ENCODE data around the gene PGAM1.
A peak's percentile ranks its signal among the peaks of the same experiment; 100 is the strongest.

The PGAM1 gene

DNA sequence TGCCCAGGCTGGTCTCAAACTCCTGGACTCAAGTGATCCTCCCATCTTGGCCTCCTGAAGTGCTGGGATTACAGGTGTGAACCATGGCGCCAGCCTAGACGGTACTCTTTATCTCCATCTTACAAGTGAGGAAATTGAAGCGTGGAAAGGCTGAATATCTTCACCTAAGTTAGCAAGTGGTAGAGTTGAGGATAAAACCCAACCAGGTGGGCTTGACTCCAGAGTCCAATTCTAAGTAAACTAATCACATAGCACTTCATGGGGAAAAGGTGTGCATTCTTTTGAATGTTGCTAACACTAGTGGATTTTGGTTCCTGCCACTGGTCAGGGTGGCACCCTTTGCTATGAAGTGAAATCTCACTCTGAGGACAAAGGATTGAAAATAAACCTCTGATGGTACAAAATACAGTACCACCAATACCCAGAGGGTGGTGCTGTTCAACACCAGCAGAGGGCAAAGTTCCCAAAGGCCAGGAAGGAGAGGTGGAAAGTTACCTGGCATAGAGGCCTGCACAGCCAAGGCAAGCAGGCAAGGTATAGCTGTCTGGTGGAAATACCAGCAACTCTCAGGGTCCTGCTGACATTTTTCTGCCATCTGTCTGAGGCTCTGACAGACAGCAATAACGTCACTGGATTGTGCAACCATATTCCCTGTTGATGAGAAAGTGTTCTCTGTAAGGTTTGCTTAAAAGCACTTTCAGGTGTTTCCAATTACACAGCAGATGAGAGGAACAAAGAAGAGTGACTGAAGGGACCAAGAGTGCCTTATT lies 37.6 kb downstream of the PGAM1 start:
- no peak overlapping the region for H3K27ac ChIP-seq (ENCODE audit: low read depth, low read length)
- TF ChIP-seq, protein P1, sequence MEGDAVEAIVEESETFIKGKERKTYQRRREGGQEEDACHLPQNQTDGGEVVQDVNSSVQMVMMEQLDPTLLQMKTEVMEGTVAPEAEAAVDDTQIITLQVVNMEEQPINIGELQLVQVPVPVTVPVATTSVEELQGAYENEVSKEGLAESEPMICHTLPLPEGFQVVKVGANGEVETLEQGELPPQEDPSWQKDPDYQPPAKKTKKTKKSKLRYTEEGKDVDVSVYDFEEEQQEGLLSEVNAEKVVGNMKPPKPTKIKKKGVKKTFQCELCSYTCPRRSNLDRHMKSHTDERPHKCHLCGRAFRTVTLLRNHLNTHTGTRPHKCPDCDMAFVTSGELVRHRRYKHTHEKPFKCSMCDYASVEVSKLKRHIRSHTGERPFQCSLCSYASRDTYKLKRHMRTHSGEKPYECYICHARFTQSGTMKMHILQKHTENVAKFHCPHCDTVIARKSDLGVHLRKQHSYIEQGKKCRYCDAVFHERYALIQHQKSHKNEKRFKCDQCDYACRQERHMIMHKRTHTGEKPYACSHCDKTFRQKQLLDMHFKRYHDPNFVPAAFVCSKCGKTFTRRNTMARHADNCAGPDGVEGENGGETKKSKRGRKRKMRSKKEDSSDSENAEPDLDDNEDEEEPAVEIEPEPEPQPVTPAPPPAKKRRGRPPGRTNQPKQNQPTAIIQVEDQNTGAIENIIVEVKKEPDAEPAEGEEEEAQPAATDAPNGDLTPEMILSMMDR (IDR thresholded peaks at IDR 0.05; ENCODE audit: insufficient read depth, low read length, poor library complexity, severe bottlenecking), result peak; percentile 86
- TF ChIP-seq EZH2phosphoT487 (conservative IDR thresholded peaks at IDR 0.05; ENCODE audit: low read length), result no peak

DNA sequence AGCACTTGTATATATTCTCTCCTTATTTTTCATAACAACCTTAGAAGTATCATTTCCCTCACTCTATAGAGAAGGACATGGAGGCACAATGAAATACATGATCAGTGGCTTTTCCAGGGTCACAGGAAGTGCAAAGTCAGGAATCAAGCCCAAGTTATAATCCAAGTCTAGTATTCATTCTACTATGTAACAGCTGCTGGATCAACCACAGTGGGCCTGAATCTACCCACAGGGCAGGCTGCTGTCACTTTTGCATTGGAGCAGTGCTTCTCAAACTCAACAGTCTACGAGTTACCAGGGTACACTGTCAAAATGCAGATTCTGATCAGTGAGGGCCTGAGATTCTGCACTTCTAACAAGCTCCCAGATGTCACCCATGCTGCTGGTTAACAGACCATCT lies 38.2 kb downstream of the PGAM1 start:
- Histone ChIP-seq H4K20me1 (ENCODE audit: low read depth, low read length) (no peaks in the 10 kb centered on the region), H2AFZ (ENCODE audit: low read depth, low read length, severe bottlenecking) (no peak overlapping the region), H3K9me3 (ENCODE audit: insufficient read depth, low read length) (no peaks in the 10 kb centered on the region), H3K9me2 (replicated peaks; ENCODE audit: insufficient read depth, low read length) (no peaks in the 10 kb centered on the region), H3K27ac (ENCODE audit: low read depth, low read length) (no peak overlapping the region), H3K9ac (ENCODE audit: low read length) (no peak overlapping the region), H3K4me2 (ENCODE audit: low read depth, low read length, poor library complexity, severe bottlenecking) (no peak overlapping the region), H3K4me3 (ENCODE audit: insufficient read depth, low read length, poor library complexity, severe bottlenecking) (no peak overlapping the region), H3K79me2 (ENCODE audit: insufficient read depth, low read length) (no peaks in the 10 kb centered on the region), H3K36me3 (ENCODE audit: low read length) (peaks cover 16% of the 10 kb centered on the region; the same call in 1 of the 2 replicates), H3F3A (ENCODE audit: insufficient read depth) (peaks cover 10% of the 10 kb centered on the region; the same call in 1 of the 2 replicates), H3K27me3 (ENCODE audit: low read length) (no peaks in the 10 kb centered on the region)
- TF ChIP-seq, protein P1 (IDR thresholded peaks at IDR 0.05; ENCODE audit: insufficient read depth, low read length, poor library complexity, severe bottlenecking), result no peak
- TF ChIP-seq EZH2phosphoT487 (conservative IDR thresholded peaks at IDR 0.05; ENCODE audit: low read length), result no peak

More for the DNA sequence above, 37.6 kb downstream of the PGAM1 start:
- Histone ChIP-seq H3K9me3 (ENCODE audit: insufficient read depth, low read length) (no peaks in the 10 kb centered on the region), H3K36me3 (ENCODE audit: low read length) (peaks cover 20% of the 10 kb centered on the region; the same call in 1 of the 2 replicates), H2AFZ (ENCODE audit: low read depth, low read length, severe bottlenecking) (no peak overlapping the region), H4K20me1 (ENCODE audit: low read depth, low read length) (no peaks in the 10 kb centered on the region), H3K4me2 (ENCODE audit: low read depth, low read length, poor library complexity, severe bottlenecking) (no peak overlapping the region), H3K4me3 (ENCODE audit: insufficient read depth, low read length, poor library complexity, severe bottlenecking) (no peak overlapping the region), H3F3A (ENCODE audit: insufficient read depth) (peaks cover 10% of the 10 kb centered on the region; the same call in 1 of the 2 replicates), H3K79me2 (ENCODE audit: insufficient read depth, low read length) (no peaks in the 10 kb centered on the region), H3K27me3 (ENCODE audit: low read length) (no peaks in the 10 kb centered on the region), H3K9ac (ENCODE audit: low read length) (no peak overlapping the region), H3K9me2 (replicated peaks; ENCODE audit: insufficient read depth, low read length) (no peaks in the 10 kb centered on the region)

DNA sequence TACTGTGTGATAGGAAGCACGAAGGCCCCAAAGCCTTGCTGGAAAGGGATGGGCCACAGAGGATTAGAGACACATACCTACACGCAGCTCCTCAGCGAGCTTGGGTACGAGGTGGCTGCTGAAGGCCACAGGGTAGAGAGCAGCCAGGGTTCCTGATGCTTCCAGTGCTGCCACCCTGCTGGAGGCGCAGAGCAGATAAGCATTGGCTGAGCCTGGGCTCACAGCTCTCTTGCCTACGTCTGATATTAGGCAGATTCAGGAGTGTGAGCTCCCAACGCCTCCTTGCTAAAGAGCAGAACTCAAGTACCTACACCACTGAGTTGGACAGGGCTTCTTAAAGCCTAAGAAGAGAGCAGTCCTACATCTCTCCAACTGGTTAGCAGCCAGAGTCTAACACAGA lies 40.0 kb downstream of the PGAM1 start:
- Histone ChIP-seq H2AFZ (ENCODE audit: low read depth, low read length, severe bottlenecking) (no peak overlapping the region), H3K9ac (ENCODE audit: low read length) (no peak overlapping the region), H3K4me3 (ENCODE audit: insufficient read depth, low read length, poor library complexity, severe bottlenecking) (no peak overlapping the region), H3K4me2 (ENCODE audit: low read depth, low read length, poor library complexity, severe bottlenecking) (no peak overlapping the region), H3K9me2 (replicated peaks; ENCODE audit: insufficient read depth, low read length) (no peaks in the 10 kb centered on the region), H3K36me3 (ENCODE audit: low read length) (peaks cover 11% of the 10 kb centered on the region; the same call in 1 of the 2 replicates), H3K27ac (ENCODE audit: low read depth, low read length) (no peak overlapping the region), H3K27me3 (ENCODE audit: low read length) (no peaks in the 10 kb centered on the region), H3K79me2 (ENCODE audit: insufficient read depth, low read length) (no peaks in the 10 kb centered on the region), H3F3A (ENCODE audit: insufficient read depth) (peaks cover 10% of the 10 kb centered on the region; the same call in 1 of the 2 replicates), H4K20me1 (ENCODE audit: low read depth, low read length) (no peaks in the 10 kb centered on the region), H3K9me3 (ENCODE audit: insufficient read depth, low read length) (no peaks in the 10 kb centered on the region)
- TF ChIP-seq, protein P1 (IDR thresholded peaks at IDR 0.05; ENCODE audit: insufficient read depth, low read length, poor library complexity, severe bottlenecking), result no peak
- no peak for TF ChIP-seq EZH2phosphoT487 (conservative IDR thresholded peaks at IDR 0.05; ENCODE audit: low read length)

All from SU-DHL-6 (cell line).